Stomach smooth muscle (tissue), 2 donors: ENCODE measurements around the gene CACNA2D1.

ENCODE experiments used
- H3K27ac ChIP-seq: one replicate; pipeline ENCODE4 v1.7.0; 2013; ENCODE audit warnings: mild to moderate bottlenecking, low read length, inconsistent platforms
- H3K27me3 ChIP-seq, 2 donors: one replicate each; pipeline ENCODE4 v1.7.0; 2013; ENCODE audit warnings: low read length in 2 of 2; ENCODE audit not compliant: insufficient read depth in 2 of 2, control insufficient read depth in 1 of 2
- H3K36me3 ChIP-seq, 2 donors: one replicate each; pipeline ENCODE4 v1.7.0; 2013; ENCODE audit warnings: low read length in 2 of 2; ENCODE audit not compliant: control insufficient read depth in 2 of 2, insufficient read depth in 2 of 2
- H3K4me1 ChIP-seq: one replicate; pipeline ENCODE4 v1.7.0; 2013; ENCODE audit warnings: low read length; ENCODE audit not compliant: control insufficient read depth, insufficient read depth
- H3K4me3 ChIP-seq, 2 donors: one replicate each; pipeline ENCODE4 v1.7.0; 2013; ENCODE audit warnings: low read length in 2 of 2
- H3K9ac ChIP-seq, 2 donors: one replicate each; pipeline ENCODE4 v1.7.0; 2013; ENCODE audit warnings: low read length in 2 of 2, mild to moderate bottlenecking in 1 of 2
- H3K9me3 ChIP-seq, 2 donors: one replicate each; pipeline ENCODE4 v1.7.0; 2013; ENCODE audit warnings: low read length in 2 of 2; ENCODE audit not compliant: control insufficient read depth in 2 of 2
- donor health status: healthy.
- donor health status: Pancreatic carcinoma.

CACNA2D1 gene

DNA sequence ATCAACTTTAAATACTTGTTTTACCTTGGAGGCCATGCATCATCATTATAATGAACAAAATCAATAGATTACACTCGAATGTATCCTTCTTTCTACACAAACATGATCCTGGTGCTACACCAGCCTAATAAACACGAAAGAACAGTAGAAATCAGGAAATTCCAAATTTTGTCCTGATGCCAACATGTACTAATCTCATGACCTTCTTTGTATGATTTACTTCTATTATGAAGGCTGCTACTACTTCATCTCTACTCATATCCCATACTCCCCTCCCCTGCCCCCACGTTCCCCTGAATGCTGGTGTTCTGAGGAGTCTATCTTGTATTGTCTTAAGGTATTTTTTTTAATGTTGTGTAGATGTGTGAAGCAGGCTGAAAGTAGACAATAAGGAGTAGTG, 315.0 kb downstream of the CACNA2D1 start:
- H3K27ac ChIP-seq: no peak overlapping the region
- H3K9me3 ChIP-seq: no peaks in the 10 kb centered on the region
- no peaks in the 10 kb centered on the region for H3K4me1 ChIP-seq
- no peak overlapping the region for H3K4me3 ChIP-seq
- H3K9ac ChIP-seq: no peak overlapping the region
- H3K27me3 ChIP-seq: no peaks in the 10 kb centered on the region
- H3K36me3 ChIP-seq: no peaks in the 10 kb centered on the region

DNA sequence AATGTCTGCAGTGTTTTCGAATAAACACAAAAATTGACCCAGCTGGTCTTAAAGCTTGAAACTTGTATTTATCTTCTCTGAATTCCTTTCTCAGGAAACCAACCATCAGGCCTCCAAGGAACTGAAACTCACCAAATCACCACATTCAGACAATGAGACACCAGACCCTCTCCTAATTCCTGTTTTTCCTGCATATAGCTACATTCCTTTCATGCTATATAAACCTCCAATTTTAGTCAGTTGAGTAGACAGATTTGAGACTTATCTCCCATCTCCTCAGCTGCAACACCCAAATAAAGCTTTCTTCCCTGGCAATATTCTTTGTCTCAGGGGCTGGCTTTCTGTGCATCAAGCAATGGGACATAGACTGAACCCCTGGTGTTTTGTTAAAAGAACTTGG, 317.0 kb downstream of the CACNA2D1 start:
- Histone ChIP-seq H3K27ac (no peak overlapping the region), H3K36me3 (no peaks in the 10 kb centered on the region), H3K9ac (no peak overlapping the region), H3K27me3 (no peaks in the 10 kb centered on the region), H3K4me3 (no peak overlapping the region), H3K4me1 (no peaks in the 10 kb centered on the region), H3K9me3 (no peaks in the 10 kb centered on the region)

DNA sequence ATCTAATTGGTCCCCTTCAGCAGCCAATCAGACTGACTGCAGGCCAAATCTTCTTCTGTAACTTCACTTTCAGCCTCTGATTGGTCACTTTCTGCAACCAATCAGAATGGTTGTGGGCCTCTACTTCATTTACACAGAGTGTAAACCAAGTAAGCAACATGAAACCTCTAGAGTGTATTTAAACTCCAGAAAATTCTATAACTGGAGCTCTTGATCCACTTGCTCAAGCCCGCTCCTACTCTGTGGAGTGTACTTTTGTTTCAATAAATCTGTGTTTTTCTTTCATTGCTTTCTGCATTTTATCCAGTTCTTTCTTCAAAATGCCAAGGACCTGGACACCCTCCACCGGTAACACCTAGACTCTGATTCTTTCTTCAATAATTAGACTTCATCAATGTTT, 319.1 kb downstream of the CACNA2D1 start:
- Histone ChIP-seq H3K27me3 (no peaks in the 10 kb centered on the region), H3K27ac (no peak overlapping the region), H3K36me3 (no peaks in the 10 kb centered on the region), H3K9me3 (no peaks in the 10 kb centered on the region), H3K4me3 (no peak overlapping the region), H3K4me1 (no peaks in the 10 kb centered on the region), H3K9ac (no peak overlapping the region)

DNA sequence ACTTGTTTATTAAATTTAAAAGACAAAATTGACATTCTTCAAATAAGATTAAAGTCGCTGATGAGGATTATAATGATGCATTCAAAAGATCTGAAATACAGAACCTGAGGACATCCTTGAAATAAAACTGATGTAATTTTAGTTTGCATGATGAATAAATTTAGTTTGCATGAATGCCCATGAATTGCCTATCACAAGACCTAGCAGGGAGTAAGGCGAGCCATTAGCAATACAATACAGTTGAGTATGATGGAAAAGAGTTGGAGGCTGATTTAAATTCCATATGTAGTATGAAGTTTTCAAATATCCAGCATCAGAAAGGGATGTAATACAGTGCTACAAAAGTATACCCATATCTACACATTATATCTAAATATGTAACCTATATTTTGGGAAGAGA, 321.3 kb downstream of the CACNA2D1 start:
- H3K27ac ChIP-seq: no peak overlapping the region

DNA sequence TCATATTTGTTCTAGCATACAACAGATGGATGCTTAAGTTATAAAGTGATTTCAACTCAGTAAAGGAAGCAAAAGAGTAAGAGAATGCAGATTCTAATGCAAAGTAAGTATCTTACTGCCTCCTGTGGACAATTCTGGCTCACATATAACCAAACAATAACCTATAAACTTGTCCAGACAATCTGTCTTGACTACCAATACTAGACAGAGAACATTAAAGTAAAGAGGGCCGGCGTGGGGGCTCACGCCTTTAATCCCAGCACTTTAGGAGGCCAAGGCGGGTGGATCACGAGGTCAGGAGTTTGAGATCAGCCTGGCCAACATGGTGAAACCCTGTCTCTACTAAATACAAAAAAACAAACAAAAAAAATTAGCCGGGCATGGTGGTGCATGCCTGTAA, 329.3 kb downstream of the CACNA2D1 start:
- Histone ChIP-seq H3K4me1 (no peaks in the 10 kb centered on the region), H3K9me3 (no peaks in the 10 kb centered on the region), H3K36me3 (no peaks in the 10 kb centered on the region), H3K27ac (no peak overlapping the region), H3K9ac (no peak overlapping the region), H3K27me3 (no peaks in the 10 kb centered on the region), H3K4me3 (no peak overlapping the region)

More for the DNA sequence above, 321.3 kb downstream of the CACNA2D1 start:
- Histone ChIP-seq H3K4me1 (no peaks in the 10 kb centered on the region), H3K27me3 (no peaks in the 10 kb centered on the region), H3K9me3 (no peaks in the 10 kb centered on the region), H3K9ac (no peak overlapping the region), H3K4me3 (no peak overlapping the region), H3K36me3 (no peaks in the 10 kb centered on the region)

DNA sequence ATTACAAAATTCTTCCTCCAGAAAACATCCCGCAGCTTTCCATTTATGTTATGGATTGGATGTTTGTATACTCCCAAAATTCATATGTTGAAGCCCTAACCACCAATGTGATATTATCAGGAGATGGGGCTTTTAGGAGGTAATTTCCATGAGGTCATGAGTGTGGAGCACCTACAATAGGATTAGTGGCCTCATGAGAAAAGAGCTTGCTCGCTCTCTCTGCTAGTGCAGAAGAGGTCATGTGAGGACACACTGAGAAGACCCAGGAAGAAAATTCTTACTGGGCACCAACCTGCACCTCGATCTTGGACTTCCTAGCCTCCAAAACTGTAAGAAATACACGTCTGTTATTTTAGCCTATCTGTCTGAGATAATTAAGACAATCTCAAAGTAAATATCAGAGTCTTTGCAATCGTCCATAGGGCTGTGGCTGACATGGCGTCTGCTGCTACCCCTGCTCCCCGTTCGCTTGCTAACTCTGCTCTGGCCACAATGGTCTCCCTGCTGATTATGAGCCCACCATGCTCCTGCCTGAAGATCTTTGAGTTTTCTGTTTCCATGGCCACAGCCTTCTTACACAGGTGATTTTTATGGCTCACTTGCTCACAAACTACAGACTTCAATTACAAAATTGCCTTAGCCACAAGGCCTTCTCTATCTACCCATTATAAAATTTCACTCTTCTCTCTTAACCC, 333.3 kb downstream of the CACNA2D1 start:
- Histone ChIP-seq H3K4me3 (no peak overlapping the region), H3K36me3 (no peaks in the 10 kb centered on the region), H3K27ac (no peak overlapping the region), H3K27me3 (no peaks in the 10 kb centered on the region), H3K4me1 (no peaks in the 10 kb centered on the region), H3K9ac (no peak overlapping the region), H3K9me3 (no peaks in the 10 kb centered on the region)

DNA sequence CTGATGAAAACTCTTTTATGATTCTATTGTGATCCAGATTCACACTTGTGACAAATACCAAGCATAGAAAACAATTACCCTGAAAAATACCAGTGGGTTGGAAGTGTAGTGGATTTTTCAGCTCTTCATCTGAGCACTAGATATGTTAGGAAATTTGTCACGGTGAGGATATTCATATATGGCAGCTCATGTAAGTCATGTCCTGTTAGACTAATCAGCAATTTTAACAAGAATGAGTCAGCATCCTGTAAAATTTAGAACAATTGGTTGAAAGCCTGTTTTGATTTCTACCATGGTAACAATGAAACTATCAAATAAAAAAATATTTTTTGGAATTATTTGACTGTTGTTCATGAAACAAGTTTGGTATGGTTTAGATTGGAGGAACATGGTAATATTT, 334.3 kb downstream of the CACNA2D1 start:
- Histone ChIP-seq H3K9me3 (no peaks in the 10 kb centered on the region), H3K4me1 (no peaks in the 10 kb centered on the region), H3K4me3 (no peak overlapping the region), H3K36me3 (no peaks in the 10 kb centered on the region), H3K27me3 (no peaks in the 10 kb centered on the region), H3K9ac (no peak overlapping the region), H3K27ac (no peak overlapping the region)

DNA sequence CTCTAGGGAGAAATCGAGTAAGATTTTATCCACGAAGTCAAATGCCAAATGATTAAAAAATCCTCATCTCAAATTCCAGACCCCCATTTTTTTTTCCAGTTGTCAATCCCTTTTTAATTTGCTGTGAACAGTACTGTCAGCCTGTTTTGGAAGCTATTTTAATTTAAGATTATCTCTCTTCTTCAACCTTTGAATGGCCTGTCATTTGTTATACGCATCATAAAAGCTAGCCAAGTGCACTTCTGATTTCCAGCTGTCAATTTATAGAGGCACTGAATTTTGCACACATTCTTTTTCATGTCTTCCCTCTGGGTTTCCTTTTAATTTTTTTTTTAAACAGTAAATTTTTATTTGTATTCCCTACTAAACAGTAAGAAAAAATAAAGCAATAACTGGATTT, 337.4 kb downstream of the CACNA2D1 start:
- no peak overlapping the region for H3K27ac ChIP-seq
- H3K36me3 ChIP-seq: no peaks in the 10 kb centered on the region
- no peaks in the 10 kb centered on the region for H3K27me3 ChIP-seq
- H3K4me1 ChIP-seq: no peaks in the 10 kb centered on the region
- no peaks in the 10 kb centered on the region for H3K9me3 ChIP-seq
- H3K9ac ChIP-seq: no peak overlapping the region
- no peak overlapping the region for H3K4me3 ChIP-seq

DNA sequence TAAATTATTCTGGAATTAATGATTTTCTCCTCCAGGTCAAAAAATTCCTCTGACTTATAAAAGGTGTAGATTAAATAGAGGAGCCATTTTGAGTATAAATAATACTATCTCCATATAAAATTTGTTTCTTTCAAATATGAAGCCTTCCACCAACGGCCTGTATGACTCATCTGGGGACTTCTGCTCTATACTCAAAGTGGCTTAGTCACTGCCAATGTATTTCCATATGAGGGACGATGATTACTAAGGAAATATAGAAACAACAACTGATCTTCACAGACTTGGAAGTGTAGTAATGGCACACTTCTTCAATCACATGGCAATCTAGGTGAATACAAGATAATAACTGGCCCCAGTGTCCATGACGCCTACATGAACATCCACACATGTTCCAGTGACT, 338.1 kb downstream of the CACNA2D1 start:
- H3K9me3 ChIP-seq: no peaks in the 10 kb centered on the region
- no peak overlapping the region for H3K4me3 ChIP-seq
- H3K27ac ChIP-seq: no peak overlapping the region
- no peak overlapping the region for H3K9ac ChIP-seq
- H3K4me1 ChIP-seq: no peaks in the 10 kb centered on the region
- no peaks in the 10 kb centered on the region for H3K27me3 ChIP-seq
- no peaks in the 10 kb centered on the region for H3K36me3 ChIP-seq

DNA sequence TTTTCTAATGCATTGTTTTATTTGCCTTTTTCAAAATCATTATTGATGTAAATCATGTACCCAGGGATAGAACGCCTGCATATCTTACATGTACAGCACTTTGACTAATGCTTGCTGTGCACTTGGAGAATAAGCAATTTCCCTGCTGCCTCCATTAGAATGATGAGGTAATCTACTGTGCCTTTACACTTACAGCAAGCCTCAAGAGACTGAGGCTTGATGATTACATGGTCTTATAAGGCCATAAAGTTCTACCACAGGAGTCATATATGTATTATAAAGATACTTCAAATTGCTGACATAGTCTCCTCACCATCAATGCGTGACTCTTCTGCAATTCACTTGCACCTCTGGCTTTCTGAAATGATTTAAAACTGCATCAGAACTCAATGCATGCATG, 345.2 kb downstream of the CACNA2D1 start:
- H3K9ac ChIP-seq: no peak overlapping the region
- H3K4me3 ChIP-seq: no peak overlapping the region
- H3K27ac ChIP-seq: no peak overlapping the region
- H3K9me3 ChIP-seq: no peaks in the 10 kb centered on the region
- H3K36me3 ChIP-seq: no peaks in the 10 kb centered on the region
- H3K4me1 ChIP-seq: no peaks in the 10 kb centered on the region
- H3K27me3 ChIP-seq: no peaks in the 10 kb centered on the region

DNA sequence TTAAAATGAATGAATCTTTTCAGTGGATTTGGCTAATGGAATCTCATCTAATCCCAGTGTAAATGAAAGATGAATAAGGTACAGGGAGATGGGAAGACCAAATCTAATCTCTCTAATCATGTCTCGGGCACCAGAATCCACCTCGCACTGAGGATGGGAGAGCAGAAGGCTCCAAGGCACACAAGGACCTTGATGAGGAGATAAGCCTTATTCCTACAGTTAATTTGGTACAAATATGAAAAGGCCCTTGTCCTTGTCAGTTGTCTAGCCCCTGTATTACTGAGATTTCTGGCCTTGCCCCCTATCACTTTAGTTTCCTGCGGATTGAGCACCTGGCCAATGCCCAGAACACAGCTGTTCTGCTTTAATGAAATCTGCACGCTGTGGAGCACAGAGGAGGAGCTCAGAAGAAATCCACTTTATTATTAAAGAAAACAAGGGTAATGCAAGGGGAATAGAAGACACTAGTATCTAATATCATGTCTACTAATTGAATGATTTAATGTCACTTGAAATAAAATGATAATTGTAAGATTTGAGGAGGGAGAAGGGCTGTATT, 352.4 kb downstream of the CACNA2D1 start:
- Histone ChIP-seq H3K4me1 (no peaks in the 10 kb centered on the region), H3K4me3 (no peak overlapping the region), H3K27ac (no peak overlapping the region), H3K9ac (no peak overlapping the region), H3K9me3 (no peaks in the 10 kb centered on the region), H3K36me3 (no peaks in the 10 kb centered on the region), H3K27me3 (no peaks in the 10 kb centered on the region)
